ENCODE data around the gene ITGBL1.

ITGBL1 gene

DNA sequence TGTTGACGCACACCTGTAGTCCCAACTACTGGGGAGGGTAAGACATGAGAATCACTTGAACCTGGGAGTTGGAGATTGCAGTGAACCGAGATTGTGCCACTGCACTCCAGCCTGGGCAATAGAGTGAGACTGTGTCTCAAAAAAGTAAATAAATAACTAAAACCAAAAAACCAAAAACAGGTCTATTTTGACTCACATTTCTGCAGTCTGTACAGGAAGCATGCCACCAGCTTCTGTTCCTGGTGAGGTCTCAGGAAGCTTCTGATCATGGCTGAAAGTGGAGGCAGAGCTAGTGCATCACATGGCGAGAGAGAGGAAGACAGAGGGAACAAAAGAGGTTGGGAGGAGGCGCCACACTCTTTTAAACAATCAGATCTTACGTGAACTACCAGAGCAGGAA is 142.5 kb downstream of the ITGBL1 start:
- H3K9me3 Mint-ChIP-seq: peaks cover 10% of the 10 kb centered on the region
- no peaks in the 10 kb centered on the region for H3K36me3 Mint-ChIP-seq (ENCODE audit: low read depth)
- H3K4me1 Mint-ChIP-seq: no peaks in the 10 kb centered on the region
- TF ChIP-seq, protein P1, sequence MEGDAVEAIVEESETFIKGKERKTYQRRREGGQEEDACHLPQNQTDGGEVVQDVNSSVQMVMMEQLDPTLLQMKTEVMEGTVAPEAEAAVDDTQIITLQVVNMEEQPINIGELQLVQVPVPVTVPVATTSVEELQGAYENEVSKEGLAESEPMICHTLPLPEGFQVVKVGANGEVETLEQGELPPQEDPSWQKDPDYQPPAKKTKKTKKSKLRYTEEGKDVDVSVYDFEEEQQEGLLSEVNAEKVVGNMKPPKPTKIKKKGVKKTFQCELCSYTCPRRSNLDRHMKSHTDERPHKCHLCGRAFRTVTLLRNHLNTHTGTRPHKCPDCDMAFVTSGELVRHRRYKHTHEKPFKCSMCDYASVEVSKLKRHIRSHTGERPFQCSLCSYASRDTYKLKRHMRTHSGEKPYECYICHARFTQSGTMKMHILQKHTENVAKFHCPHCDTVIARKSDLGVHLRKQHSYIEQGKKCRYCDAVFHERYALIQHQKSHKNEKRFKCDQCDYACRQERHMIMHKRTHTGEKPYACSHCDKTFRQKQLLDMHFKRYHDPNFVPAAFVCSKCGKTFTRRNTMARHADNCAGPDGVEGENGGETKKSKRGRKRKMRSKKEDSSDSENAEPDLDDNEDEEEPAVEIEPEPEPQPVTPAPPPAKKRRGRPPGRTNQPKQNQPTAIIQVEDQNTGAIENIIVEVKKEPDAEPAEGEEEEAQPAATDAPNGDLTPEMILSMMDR (IDR thresholded peaks at IDR 0.05; ENCODE audit: unreplicated experiment in 3 of 3): no peak
- no peak overlapping the region for H3K4me3 Mint-ChIP-seq
- H3K27ac Mint-ChIP-seq: no peak overlapping the region
- peaks cover 3% of the 10 kb centered on the region for H3K27me3 Mint-ChIP-seq (ENCODE audit: low read depth)

DNA sequence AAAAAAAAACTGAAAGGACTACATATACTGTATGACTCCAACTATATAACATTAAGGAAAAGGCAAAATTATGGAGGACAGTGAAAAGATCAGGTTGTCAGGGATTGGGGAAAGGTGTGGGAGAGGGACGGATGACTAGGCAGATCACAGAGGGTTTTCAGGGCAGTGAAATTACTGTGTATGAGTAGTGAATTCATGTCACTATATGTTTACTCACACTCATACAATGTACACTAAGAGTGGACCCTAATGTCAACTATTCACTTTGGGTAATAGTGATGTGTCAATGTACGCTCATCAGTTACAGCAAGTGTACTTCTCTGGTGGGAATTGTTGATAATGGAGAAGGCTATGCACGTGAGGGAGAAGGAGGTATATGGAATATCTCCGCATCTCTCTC is 144.3 kb downstream of the ITGBL1 start:
- Mint-ChIP-seq H3K36me3 (ENCODE audit: low read depth) (no peaks in the 10 kb centered on the region), H3K9me3 (peaks cover 10% of the 10 kb centered on the region)
- TF ChIP-seq, protein P1 (IDR thresholded peaks at IDR 0.05; ENCODE audit: unreplicated experiment in 3 of 3): no peak

DNA sequence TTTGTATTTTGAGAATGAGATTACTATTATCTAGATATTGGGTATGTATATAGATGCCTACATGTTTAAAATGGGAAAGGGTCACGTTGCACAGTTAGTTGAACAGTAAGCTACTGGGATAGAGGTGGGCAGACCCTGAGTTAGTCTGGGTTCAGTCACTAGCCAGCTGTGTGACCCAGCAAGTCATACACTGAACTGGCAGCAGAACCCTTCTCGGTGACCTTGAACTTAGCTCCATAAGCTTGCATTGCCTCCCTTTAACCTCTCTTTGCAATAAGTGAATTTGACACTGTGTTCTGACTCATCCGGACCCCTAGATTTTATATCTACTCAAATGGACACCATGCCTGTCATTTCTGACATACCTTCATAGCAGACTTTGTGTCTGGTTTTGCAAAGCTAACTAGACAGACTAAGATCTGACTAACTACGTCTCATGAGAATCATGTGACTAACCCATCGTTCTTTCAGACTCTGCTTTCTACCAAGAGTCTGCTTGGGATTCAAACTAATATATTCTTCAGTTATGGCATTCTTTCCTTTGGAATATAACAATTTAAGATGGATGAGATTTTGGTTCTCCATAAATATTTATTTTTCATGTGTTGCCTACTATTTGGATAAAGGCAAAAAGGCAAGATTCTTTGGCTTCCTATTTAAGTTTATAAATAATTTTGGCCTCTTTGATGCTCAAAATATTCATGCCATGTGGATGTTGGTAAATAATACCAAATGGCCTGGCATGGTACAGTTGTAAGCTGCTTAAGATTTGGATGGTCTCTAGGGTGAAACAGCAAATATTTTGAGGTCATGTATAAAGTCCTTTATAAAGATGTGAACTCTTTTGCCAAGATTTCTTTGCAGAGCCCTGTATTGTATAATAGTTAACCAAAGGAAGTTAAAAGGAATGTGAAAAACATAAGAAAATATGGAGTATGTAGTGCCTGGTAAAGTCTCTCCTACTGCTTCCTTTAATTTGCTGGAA is 159.3 kb downstream of the ITGBL1 start:
- Mint-ChIP-seq H3K27ac (no peak overlapping the region), H3K4me3 (no peak overlapping the region), H3K27me3 (ENCODE audit: low read depth) (no peaks in the 10 kb centered on the region), H3K9me3 (no peaks in the 10 kb centered on the region), H3K36me3 (ENCODE audit: low read depth) (no peaks in the 10 kb centered on the region), H3K4me1 (no peaks in the 10 kb centered on the region)
- TF ChIP-seq, protein P1 (IDR thresholded peaks at IDR 0.05; ENCODE audit: unreplicated experiment in 3 of 3): no peak

More for the DNA sequence above, 144.3 kb downstream of the ITGBL1 start:
- peaks cover 3% of the 10 kb centered on the region for H3K27me3 Mint-ChIP-seq (ENCODE audit: low read depth)
- H3K27ac Mint-ChIP-seq: no peak overlapping the region
- no peaks in the 10 kb centered on the region for H3K4me1 Mint-ChIP-seq
- no peak overlapping the region for H3K4me3 Mint-ChIP-seq

DNA sequence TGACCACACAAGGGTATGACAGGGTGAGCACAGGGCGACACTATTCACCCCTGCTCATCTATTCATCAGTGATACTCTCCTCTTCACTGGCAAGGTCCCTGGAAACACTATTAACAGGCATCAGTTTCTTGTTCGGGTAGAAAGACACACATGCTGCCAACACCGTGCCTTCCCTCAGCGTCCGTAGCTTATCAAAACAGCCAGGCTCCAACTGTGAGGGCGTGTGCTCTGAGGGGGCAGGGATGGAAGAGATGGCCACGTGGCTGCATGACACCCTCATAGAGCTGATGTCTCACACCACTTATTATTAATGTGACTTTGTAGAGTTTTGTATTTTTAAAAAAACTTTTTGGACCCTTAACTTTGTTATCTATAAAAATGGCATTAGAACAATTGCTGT is 160.3 kb downstream of the ITGBL1 start:
- TF ChIP-seq, protein P1 (IDR thresholded peaks at IDR 0.05; ENCODE audit: unreplicated experiment in 3 of 3): no peak
- H3K27ac Mint-ChIP-seq: no peak overlapping the region
- H3K36me3 Mint-ChIP-seq (ENCODE audit: low read depth): no peaks in the 10 kb centered on the region
- no peaks in the 10 kb centered on the region for H3K9me3 Mint-ChIP-seq
- H3K27me3 Mint-ChIP-seq (ENCODE audit: low read depth): no peaks in the 10 kb centered on the region
- no peaks in the 10 kb centered on the region for H3K4me1 Mint-ChIP-seq
- no peak overlapping the region for H3K4me3 Mint-ChIP-seq

DNA sequence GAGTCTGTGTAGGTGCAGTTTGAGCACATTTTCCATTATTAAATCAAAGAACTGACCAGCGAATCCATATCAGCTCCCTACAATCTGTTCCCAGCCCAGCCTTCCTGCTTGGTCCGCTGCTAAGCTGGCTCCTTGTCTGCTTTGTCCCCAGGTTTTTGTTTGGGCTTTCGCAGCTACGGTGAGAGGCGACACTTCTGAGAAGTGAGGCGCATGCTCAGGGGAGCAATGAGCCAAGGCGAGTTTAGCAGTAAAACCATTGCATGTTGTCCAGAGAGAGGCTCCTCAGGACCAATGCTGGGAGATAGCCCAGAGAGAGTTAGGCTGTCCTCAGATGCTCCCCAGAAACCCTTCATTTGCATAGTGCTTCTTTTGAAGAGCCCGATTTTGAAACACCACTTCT is 162.0 kb downstream of the ITGBL1 start:
- Mint-ChIP-seq H3K9me3 (no peaks in the 10 kb centered on the region), H3K4me1 (no peaks in the 10 kb centered on the region), H3K27me3 (ENCODE audit: low read depth) (no peaks in the 10 kb centered on the region)

More for the DNA sequence above, 162.0 kb downstream of the ITGBL1 start:
- TF ChIP-seq, protein P1 (IDR thresholded peaks at IDR 0.05; ENCODE audit: unreplicated experiment in 3 of 3): no peak
- Mint-ChIP-seq H3K4me3 (no peak overlapping the region), H3K36me3 (ENCODE audit: low read depth) (no peaks in the 10 kb centered on the region), H3K27ac (no peak overlapping the region)
